PC-9 (cell line): ENCODE results near the gene SGCD. TPM values are rescaled to one million over a fixed set of nuclear protein-coding genes. Genes with fewer than 3 reads are reported as not detected.

Experiments used
- BruUV-seq: library from RNA; stranded (reverse); fragments of 400-500 nt; replicated peaks from 2 replicates; lab custom pipeline; 2021; lab: Mats Ljungman, UMichigan
- CTCF ChIA-PET: fragments of 300-600 bp; sonication (Branson Sonifier 250); formaldehyde crosslinking; loops from one replicate; lab custom pipeline; 2022; ENCODE audit warnings: antibody characterized with exemption; lab: Charles Lee
- POLR2A ChIA-PET: fragments of 300-600 bp; sonication (Branson Sonifier 250); formaldehyde crosslinking; loops from one replicate; lab custom pipeline; 2022; ENCODE audit warnings: antibody characterized with exemption; ENCODE audit not compliant: unreplicated experiment; lab: Charles Lee
- DNase-seq, 2 experiments: peaks; one replicate each; pipeline versions ENCODE4 v3.0.0 to v3.0.0-alpha.2; 2015 to 2022; ENCODE audit warnings: mixed read lengths in 1 of 2
- H2AFZ ChIP-seq: fragments of 200-600 bp; sonication (generic); 2 replicates; pipeline ENCODE4 v1.8.1; 2017; ENCODE audit warnings: antibody characterized with exemption
- H3F3A ChIP-seq: fragments of 200-600 bp; sonication (generic); 2 replicates; pipeline ENCODE4 v1.8.1; 2017; ENCODE audit warnings: antibody characterized with exemption, mild to moderate bottlenecking, low read depth; ENCODE audit not compliant: insufficient read depth
- H3K27ac ChIP-seq: fragments of 200-600 bp; sonication (generic); 2 replicates; pipeline ENCODE4 v1.6.1; 2016; ENCODE audit warnings: mixed run types
- H3K27me3 ChIP-seq: fragments of 200-600 bp; sonication (generic); 2 replicates; pipeline ENCODE4 v1.6.1; 2016; ENCODE audit warnings: low read depth, mixed run types; ENCODE audit not compliant: insufficient read depth
- H3K36me3 ChIP-seq: fragments of 200-600 bp; sonication (generic); 2 replicates; pipeline ENCODE4 v1.6.1; 2016; ENCODE audit warnings: low read depth, mixed run types
- H3K4me1 ChIP-seq: fragments of 200-600 bp; sonication (generic); replicated peaks from 2 replicates; pipeline ENCODE4 v1.6.1; 2016; ENCODE audit warnings: mixed run types; ENCODE audit not compliant: insufficient read depth
- H3K4me2 ChIP-seq: fragments of 200-600 bp; sonication (generic); 2 replicates; pipeline ENCODE4 v1.6.1; 2017; ENCODE audit warnings: mixed run types
- H3K4me3 ChIP-seq: fragments of 200-600 bp; sonication (generic); 2 replicates; pipeline ENCODE4 v1.6.1; 2016; ENCODE audit warnings: mixed run types
- H3K79me2 ChIP-seq: fragments of 200-600 bp; sonication (generic); 2 replicates; pipeline ENCODE4 v1.6.1; 2017; ENCODE audit warnings: low read depth, mixed run types
- H3K9me2 ChIP-seq: fragments of 200-600 bp; sonication (generic); 2 replicates; pipeline ENCODE4 v1.8.1; 2017; ENCODE audit warnings: mild to moderate bottlenecking; ENCODE audit not compliant: insufficient read depth
- H3K9me3 ChIP-seq: fragments of 200-600 bp; sonication (generic); 2 replicates; pipeline ENCODE4 v1.8.1; 2016; ENCODE audit warnings: low read depth; ENCODE audit not compliant: insufficient read depth
- H4K20me1 ChIP-seq: fragments of 200-600 bp; sonication (generic); 2 replicates; pipeline ENCODE4 v1.8.1; 2017; ENCODE audit not compliant: insufficient read depth
- EZH2 ChIP-seq: fragments of 200-600 bp; sonication (generic); IDR thresholded peaks from 2 replicates; pipeline ENCODE4 v1.8.0; 2017; ENCODE audit warnings: antibody characterized with exemption, low read depth
- intact Hi-C: fragments of 100-400 bp; cut with micrococcal nuclease; formaldehyde crosslinking; loops from one replicate; pipeline ENCODE4 v1.10.0; 2022; ENCODE audit not compliant: unreplicated experiment
- total RNA-seq: library from RNA; stranded (reverse); gene quantifications from 2 replicates; pipeline ENCODE4 v1.2.3, GENCODE V29; 2021
- TF ChIP-seq, protein P1 (sequence below): fragments of 200-600 bp; sonication (generic); conservative IDR thresholded peaks from 2 replicates; pipeline ENCODE4 v1.6.1; 2017; ENCODE audit warnings: mixed run types, antibody characterized with exemption, mild to moderate bottlenecking, moderate library complexity

SGCD gene
- total RNA-seq, 1 experiment from 2014 or later: not detected

DNA sequence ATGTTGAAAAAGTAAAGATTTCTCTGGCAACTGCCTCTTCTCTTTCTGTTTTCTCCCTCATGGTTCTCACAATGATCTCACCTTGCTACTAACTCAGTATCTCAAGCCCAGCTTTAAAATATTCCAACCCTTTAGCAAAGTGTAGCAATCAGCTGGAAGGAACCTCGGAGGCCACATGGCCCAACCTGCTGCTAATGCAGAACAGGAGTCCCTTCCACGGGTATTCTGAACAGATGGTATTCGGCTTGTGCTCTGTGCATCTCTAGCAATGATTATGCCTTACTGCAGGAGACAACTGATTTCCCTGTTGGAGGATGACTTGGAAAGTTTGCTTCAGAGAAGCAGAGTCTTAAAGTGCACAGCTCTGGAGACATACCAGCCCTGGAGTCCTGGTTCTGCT, 371.4 kb downstream of the SGCD start:
- Histone ChIP-seq H2AFZ (no peak overlapping the region), H3K36me3 (no peaks in the 10 kb centered on the region), H3K27ac (no peak overlapping the region), H3K27me3 (no peaks in the 10 kb centered on the region), H3K4me2 (no peak overlapping the region), H3K4me3 (no peak overlapping the region), H3K79me2 (no peaks in the 10 kb centered on the region), H4K20me1 (no peaks in the 10 kb centered on the region), H3K9me3 (no peaks in the 10 kb centered on the region), H3K9me2 (no peaks in the 10 kb centered on the region), H3K4me1 (no peaks in the 10 kb centered on the region), H3F3A (no peaks in the 10 kb centered on the region)
- ChIA-PET POLR2A (no interaction called here), CTCF (no interaction called here)
- TF ChIP-seq, protein P1, sequence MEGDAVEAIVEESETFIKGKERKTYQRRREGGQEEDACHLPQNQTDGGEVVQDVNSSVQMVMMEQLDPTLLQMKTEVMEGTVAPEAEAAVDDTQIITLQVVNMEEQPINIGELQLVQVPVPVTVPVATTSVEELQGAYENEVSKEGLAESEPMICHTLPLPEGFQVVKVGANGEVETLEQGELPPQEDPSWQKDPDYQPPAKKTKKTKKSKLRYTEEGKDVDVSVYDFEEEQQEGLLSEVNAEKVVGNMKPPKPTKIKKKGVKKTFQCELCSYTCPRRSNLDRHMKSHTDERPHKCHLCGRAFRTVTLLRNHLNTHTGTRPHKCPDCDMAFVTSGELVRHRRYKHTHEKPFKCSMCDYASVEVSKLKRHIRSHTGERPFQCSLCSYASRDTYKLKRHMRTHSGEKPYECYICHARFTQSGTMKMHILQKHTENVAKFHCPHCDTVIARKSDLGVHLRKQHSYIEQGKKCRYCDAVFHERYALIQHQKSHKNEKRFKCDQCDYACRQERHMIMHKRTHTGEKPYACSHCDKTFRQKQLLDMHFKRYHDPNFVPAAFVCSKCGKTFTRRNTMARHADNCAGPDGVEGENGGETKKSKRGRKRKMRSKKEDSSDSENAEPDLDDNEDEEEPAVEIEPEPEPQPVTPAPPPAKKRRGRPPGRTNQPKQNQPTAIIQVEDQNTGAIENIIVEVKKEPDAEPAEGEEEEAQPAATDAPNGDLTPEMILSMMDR: no peak
- intact Hi-C loops: no loop called here
- no peak for DNase-seq
- no TSS peak for BruUV-seq

DNA sequence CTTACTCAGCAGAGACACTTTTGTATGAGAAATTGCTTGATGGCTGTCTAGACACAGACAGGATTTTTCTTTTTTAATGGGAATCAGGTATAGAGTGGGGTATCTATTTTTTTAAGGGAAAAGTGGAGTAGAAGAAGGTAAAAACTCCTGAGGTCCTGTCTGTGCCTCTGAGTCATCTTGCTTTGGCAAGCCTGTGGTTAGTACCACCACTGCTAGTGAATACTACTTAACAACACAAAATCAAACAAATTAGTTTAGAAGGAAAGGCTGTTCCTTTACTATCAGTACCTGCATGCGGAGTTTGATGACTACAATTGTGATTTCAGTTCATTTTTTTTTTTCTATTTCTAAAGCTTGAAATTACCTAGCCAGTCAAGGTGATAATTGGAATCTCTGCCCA, 372.2 kb downstream of the SGCD start:
- Histone ChIP-seq H3K79me2 (no peaks in the 10 kb centered on the region), H4K20me1 (no peaks in the 10 kb centered on the region), H3K36me3 (no peaks in the 10 kb centered on the region), H2AFZ (no peak overlapping the region), H3K27me3 (no peaks in the 10 kb centered on the region), H3K27ac (no peak overlapping the region), H3K4me1 (no peaks in the 10 kb centered on the region), H3K4me3 (no peak overlapping the region), H3F3A (no peaks in the 10 kb centered on the region), H3K9me2 (no peaks in the 10 kb centered on the region), H3K4me2 (no peak overlapping the region), H3K9me3 (no peaks in the 10 kb centered on the region)
- TF ChIP-seq, protein P1: no peak
- TF ChIP-seq EZH2: no peak
- ChIA-PET POLR2A (no interaction called here), CTCF (no interaction called here)
- intact Hi-C loops: no loop called here
- no peak for DNase-seq
- BruUV-seq: no TSS peak

- H3K4me3 ChIP-seq: no peak overlapping the region
- no peaks in the 10 kb centered on the region for H3F3A ChIP-seq
- H3K9me2 ChIP-seq: no peaks in the 10 kb centered on the region
- no TSS peak for BruUV-seq
- no peaks in the 10 kb centered on the region for H3K9me3 ChIP-seq
- TF ChIP-seq EZH2: no peak
- TF ChIP-seq, protein P1: no peak
- no peaks in the 10 kb centered on the region for H3K27me3 ChIP-seq
- no peaks in the 10 kb centered on the region for H3K4me1 ChIP-seq
- POLR2A ChIA-PET: no interaction called here
- no peak overlapping the region for H2AFZ ChIP-seq
- no peak overlapping the region for H3K4me2 ChIP-seq
- H3K79me2 ChIP-seq: no peaks in the 10 kb centered on the region
- intact Hi-C loops: no loop called here
- H3K27ac ChIP-seq: no peak overlapping the region
- DNase-seq: no peak
- no peaks in the 10 kb centered on the region for H4K20me1 ChIP-seq
- no peaks in the 10 kb centered on the region for H3K36me3 ChIP-seq
- CTCF ChIA-PET: no interaction called here
Measured at GRCh38 chr5:156704139-156704538, 377.2 kb downstream of the SGCD start.
